NCI-H748 treated with DMSO at 0.1 percent for 48 hours (cell line): ENCODE measurements around the gene CD58.
A peak's percentile ranks its signal among the peaks of the same experiment; 100 is the strongest.
"Not testable (repeated sequence)": the region's sequence is repeated elsewhere in the genome, so short reads cannot be mapped to it uniquely, and the experiment has no call there.

Experiments used
- DNase-seq: peaks from one replicate; lab custom pipeline; 2025; lab: John Stamatoyannopoulos, UW

CD58 gene

GRCh38 chr1:116591951-116592605, 21.3 kb upstream of the CD58 start:
- not testable (repeated sequence) for DNase-seq

- not testable (repeated sequence) for DNase-seq
Observed at GRCh38 chr1:116591006-116591950, 20.5 kb upstream of the CD58 start.

GRCh38 chr1:116590359-116591005, 19.7 kb upstream of the CD58 start:
- DNase-seq, result not testable (repeated sequence)

- not testable (repeated sequence) for DNase-seq
Observed at GRCh38 chr1:116589101-116589735, 18.4 kb upstream of the CD58 start.

- DNase-seq, result no peak
Observed at GRCh38 chr1:116587501-116588227, 16.8 kb upstream of the CD58 start.

GRCh38 chr1:116586741-116587143, 15.9 kb upstream of the CD58 start:
- DNase-seq, result no peak

GRCh38 chr1:116585886-116586285, 15.1 kb upstream of the CD58 start:
- no peak for DNase-seq

GRCh38 chr1:116581323-116581885, 10.6 kb upstream of the CD58 start:
- no peak for DNase-seq

GRCh38 chr1:116580446-116581322, 9.9 kb upstream of the CD58 start:
- no peak for DNase-seq

GRCh38 chr1:116579259-116579875, 8.5 kb upstream of the CD58 start:
- DNase-seq, result no peak

GRCh38 chr1:116578581-116578980, 7.8 kb upstream of the CD58 start:
- no peak for DNase-seq

GRCh38 chr1:116577759-116578314, 7.0 kb upstream of the CD58 start:
- DNase-seq, result no peak

GRCh38 chr1:116574581-116575291, 3.9 kb upstream of the CD58 start:
- peak; percentile 63 for DNase-seq

- no peak for DNase-seq
Observed at GRCh38 chr1:116573431-116574095, 2.7 kb upstream of the CD58 start.

GRCh38 chr1:116572771-116573430, 2.1 kb upstream of the CD58 start:
- no peak for DNase-seq

- DNase-seq, result no peak
Observed at GRCh38 chr1:116572099-116572498, 1.3 kb upstream of the CD58 start.

- no peak for DNase-seq
Observed at GRCh38 chr1:116571215-116571919, 541 bp upstream of the CD58 start.
